T-helper 17 cell (primary cell): ENCODE data around the gene NOMO2. TPM values are rescaled to one million over a fixed set of nuclear protein-coding genes. Genes with fewer than 3 reads are reported as not detected.
"Not testable (repeated sequence)": the region's sequence is repeated elsewhere in the genome, so short reads cannot be mapped to it uniquely, and the experiment has no call there.

Experiments
- ATAC-seq: fragments of 150-1000 bp; cut with Tn5 transposase; 2 replicates; pipeline ENCODE4 v1.10.0; 2021; ENCODE audit warnings: mild to moderate bottlenecking, moderate library complexity
- DNase-seq, 3 donors: peaks; one replicate each; pipeline versions ENCODE4 v3.0.0 to v3.0.0-alpha.2; 2020 to 2021
- H3K9me3 ChIP-seq: one replicate; pipeline ENCODE4 v1.7.0; 2013; ENCODE audit warnings: low read length, mild to moderate bottlenecking; ENCODE audit not compliant: control insufficient read depth, poor library complexity, severe bottlenecking
- H3K27ac Mint-ChIP-seq: one replicate; pipeline ENCODE4 v1.8.0; 2022; ENCODE audit warnings: mild to moderate bottlenecking, moderate library complexity, mixed read lengths
- H3K27me3 Mint-ChIP-seq: one replicate; pipeline ENCODE4 v1.8.0; 2022; ENCODE audit warnings: mixed read lengths
- H3K36me3 Mint-ChIP-seq: one replicate; pipeline ENCODE4 v1.8.0; 2022; ENCODE audit warnings: low read depth, mixed read lengths
- H3K4me1 Mint-ChIP-seq: one replicate; pipeline ENCODE4 v1.8.0; 2022; ENCODE audit warnings: mild to moderate bottlenecking, mixed read lengths
- H3K4me3 Mint-ChIP-seq: one replicate; pipeline ENCODE4 v1.8.0; 2022; ENCODE audit warnings: mild to moderate bottlenecking, moderate library complexity, mixed read lengths
- total RNA-seq, 4 donors: library from RNA in 2 of 4; stranded (reverse) in 2 of 4; gene quantifications; one replicate each; pipeline ENCODE4 v1.2.3 and lab custom pipeline; 2022 to 2026

The NOMO2 gene
- total RNA-seq, 2 donors from 2014 or later, result 75.1 to 122 TPM

GRCh38 chr16:18401159-18401558 is 160.7 kb downstream of the NOMO2 start:
- H3K36me3 Mint-ChIP-seq, ATAC-seq, H3K27me3 Mint-ChIP-seq, H3K9me3 ChIP-seq, H3K27ac Mint-ChIP-seq, H3K4me1 Mint-ChIP-seq: not testable (repeated sequence)
- H3K4me3 Mint-ChIP-seq, result peak overlapping the region; percentile 68
- DNase-seq, result peak in 1 of 3 donors; percentile 8

- not testable (repeated sequence) for H3K4me3 Mint-ChIP-seq, H3K27ac Mint-ChIP-seq, DNase-seq, H3K4me1 Mint-ChIP-seq, ATAC-seq, H3K27me3 Mint-ChIP-seq, H3K36me3 Mint-ChIP-seq, H3K9me3 ChIP-seq
Measured at GRCh38 chr16:18394363-18394762, 167.5 kb downstream of the NOMO2 start.

- H3K4me3 Mint-ChIP-seq, H3K9me3 ChIP-seq, H3K27ac Mint-ChIP-seq, DNase-seq, H3K4me1 Mint-ChIP-seq, ATAC-seq, H3K36me3 Mint-ChIP-seq, H3K27me3 Mint-ChIP-seq: not testable (repeated sequence)
Measured at GRCh38 chr16:18387767-18388166, 174.1 kb downstream of the NOMO2 start.

- ATAC-seq, H3K9me3 ChIP-seq, H3K4me3 Mint-ChIP-seq, H3K36me3 Mint-ChIP-seq, H3K27me3 Mint-ChIP-seq, H3K4me1 Mint-ChIP-seq, H3K27ac Mint-ChIP-seq, DNase-seq: not testable (repeated sequence)
Measured at GRCh38 chr16:18386517-18386916, 175.4 kb downstream of the NOMO2 start.

GRCh38 chr16:18385285-18385684 is 176.6 kb downstream of the NOMO2 start:
- not testable (repeated sequence) for H3K9me3 ChIP-seq, H3K4me3 Mint-ChIP-seq, ATAC-seq, DNase-seq, H3K27ac Mint-ChIP-seq, H3K36me3 Mint-ChIP-seq, H3K4me1 Mint-ChIP-seq, H3K27me3 Mint-ChIP-seq

- H3K9me3 ChIP-seq, ATAC-seq, H3K4me1 Mint-ChIP-seq, H3K36me3 Mint-ChIP-seq, DNase-seq, H3K27ac Mint-ChIP-seq, H3K4me3 Mint-ChIP-seq, H3K27me3 Mint-ChIP-seq: not testable (repeated sequence)
Measured at GRCh38 chr16:18384869-18385268, 177.0 kb downstream of the NOMO2 start.

- not testable (repeated sequence) for DNase-seq, H3K36me3 Mint-ChIP-seq, H3K27me3 Mint-ChIP-seq, H3K27ac Mint-ChIP-seq, ATAC-seq, H3K4me1 Mint-ChIP-seq, H3K4me3 Mint-ChIP-seq, H3K9me3 ChIP-seq
Measured at GRCh38 chr16:18384098-18384636, 177.7 kb downstream of the NOMO2 start.

GRCh38 chr16:18382696-18383095 is 179.2 kb downstream of the NOMO2 start:
- DNase-seq, H3K27me3 Mint-ChIP-seq, H3K4me3 Mint-ChIP-seq, H3K27ac Mint-ChIP-seq, H3K36me3 Mint-ChIP-seq, H3K4me1 Mint-ChIP-seq, ATAC-seq, H3K9me3 ChIP-seq: not testable (repeated sequence)

Other genes with a start within 250 kb of the NOMO2 start
- gene NPIPA8, start 225.4 kb downstream of the NOMO2 start, total RNA-seq, result 10 to 100 TPM; 23.1 to 63.0 TPM
- 1,000 to 10,000 TPM; 3,265 to 3,350 TPM for gene RPS15A, start 228.2 kb upstream of the NOMO2 start, total RNA-seq
- 100 to 1,000 TPM in 1 of 2 donors, 10 to 100 TPM in 1; 99.5 to 104 TPM for gene ARL6IP1, start 239.5 kb upstream of the NOMO2 start, total RNA-seq